Prostate gland (tissue), 2 donors: ENCODE results near the gene MMS19.

ENCODE experiments used
- POLR2A ChIP-seq: fragments of 450-650 bp; IDR thresholded peaks from one replicate; pipeline ENCODE4 v1.6.1; 2016; ENCODE audit warnings: antibody characterized with exemption, mild to moderate bottlenecking
- POLR2AphosphoS5 ChIP-seq: sonication (generic); formaldehyde crosslinking; IDR thresholded peaks from one replicate; pipeline ENCODE4 v1.6.1; 2017; ENCODE audit warnings: antibody characterized with exemption
- TF ChIP-seq, protein P1 (sequence below), 4 experiments: fragments of 200-600 bp in 2 of 4; fragments of 450-650 bp in 2 of 4; sonication (generic) in 2 of 4; IDR thresholded peaks; 1 replicate in 3 of 4; 2 replicates in 1 of 4; pipeline ENCODE4 v1.5.1; 2016 to 2019; ENCODE audit warnings: antibody characterized with exemption in 4 of 4, mild to moderate bottlenecking in 2 of 4, moderate library complexity in 2 of 4

DNA sequence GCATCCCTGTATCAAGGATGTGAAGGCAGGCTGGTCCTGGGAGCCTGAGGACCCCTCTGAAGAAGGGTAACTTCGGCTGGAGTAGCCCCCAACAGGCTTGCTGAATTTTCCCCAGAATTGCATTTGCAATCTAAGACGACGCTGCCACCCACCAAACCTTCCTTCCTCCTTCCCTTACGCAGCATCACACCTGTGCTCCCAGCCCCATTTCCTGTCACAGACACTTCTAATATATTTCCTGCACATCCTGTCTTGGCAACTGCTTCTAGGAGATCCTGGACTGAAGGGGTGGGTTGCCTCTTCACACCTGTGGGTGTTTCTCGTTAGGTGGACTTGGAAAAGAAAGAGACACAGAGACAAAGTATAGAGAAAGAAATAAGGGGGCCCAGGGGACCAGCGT, 81.7 kb downstream of the MMS19 start:
- TF ChIP-seq, protein P1, sequence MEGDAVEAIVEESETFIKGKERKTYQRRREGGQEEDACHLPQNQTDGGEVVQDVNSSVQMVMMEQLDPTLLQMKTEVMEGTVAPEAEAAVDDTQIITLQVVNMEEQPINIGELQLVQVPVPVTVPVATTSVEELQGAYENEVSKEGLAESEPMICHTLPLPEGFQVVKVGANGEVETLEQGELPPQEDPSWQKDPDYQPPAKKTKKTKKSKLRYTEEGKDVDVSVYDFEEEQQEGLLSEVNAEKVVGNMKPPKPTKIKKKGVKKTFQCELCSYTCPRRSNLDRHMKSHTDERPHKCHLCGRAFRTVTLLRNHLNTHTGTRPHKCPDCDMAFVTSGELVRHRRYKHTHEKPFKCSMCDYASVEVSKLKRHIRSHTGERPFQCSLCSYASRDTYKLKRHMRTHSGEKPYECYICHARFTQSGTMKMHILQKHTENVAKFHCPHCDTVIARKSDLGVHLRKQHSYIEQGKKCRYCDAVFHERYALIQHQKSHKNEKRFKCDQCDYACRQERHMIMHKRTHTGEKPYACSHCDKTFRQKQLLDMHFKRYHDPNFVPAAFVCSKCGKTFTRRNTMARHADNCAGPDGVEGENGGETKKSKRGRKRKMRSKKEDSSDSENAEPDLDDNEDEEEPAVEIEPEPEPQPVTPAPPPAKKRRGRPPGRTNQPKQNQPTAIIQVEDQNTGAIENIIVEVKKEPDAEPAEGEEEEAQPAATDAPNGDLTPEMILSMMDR (IDR thresholded peaks at IDR 0.05): no peak
- no peak for TF ChIP-seq POLR2AphosphoS5
- TF ChIP-seq POLR2A: no peak
